GM21381 (cell line): Measurements from ENCODE around the gene FCHO1.
A peak's percentile ranks its signal among the peaks of the same experiment; 100 is the strongest.

Source experiments
- ATAC-seq: cut with Tn5 transposase; IDR thresholded peaks from one replicate; pipeline ENCODE4 v1.9.1; 2021; ENCODE audit warnings: mild to moderate bottlenecking, moderate library complexity; ENCODE audit not compliant: unreplicated experiment

The FCHO1 gene

DNA sequence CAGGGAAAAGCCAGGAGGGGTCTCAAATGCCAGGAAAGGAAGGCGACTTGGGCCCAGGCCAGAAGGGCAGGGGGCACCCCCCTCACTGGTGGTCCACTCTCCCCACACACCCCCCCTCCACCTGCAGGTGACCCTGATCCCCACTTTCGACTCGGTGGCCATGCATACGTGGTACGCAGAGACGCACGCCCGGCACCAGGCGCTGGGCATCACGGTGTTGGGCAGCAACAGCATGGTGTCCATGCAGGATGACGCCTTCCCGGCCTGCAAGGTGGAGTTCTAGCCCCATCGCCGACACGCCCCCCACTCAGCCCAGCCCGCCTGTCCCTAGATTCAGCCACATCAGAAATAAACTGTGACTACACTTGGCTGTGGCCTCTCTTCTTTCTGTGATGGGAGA, 17.1 kb upstream of the FCHO1 start:
- ATAC-seq: no peak

- no peak for ATAC-seq
These were observed 15.9 kb upstream of the FCHO1 start for GRCh38 chr19:17735410-17735809.

- no peak for ATAC-seq
These were observed 13.6 kb upstream of the FCHO1 start for GRCh38 chr19:17737690-17738153.

DNA sequence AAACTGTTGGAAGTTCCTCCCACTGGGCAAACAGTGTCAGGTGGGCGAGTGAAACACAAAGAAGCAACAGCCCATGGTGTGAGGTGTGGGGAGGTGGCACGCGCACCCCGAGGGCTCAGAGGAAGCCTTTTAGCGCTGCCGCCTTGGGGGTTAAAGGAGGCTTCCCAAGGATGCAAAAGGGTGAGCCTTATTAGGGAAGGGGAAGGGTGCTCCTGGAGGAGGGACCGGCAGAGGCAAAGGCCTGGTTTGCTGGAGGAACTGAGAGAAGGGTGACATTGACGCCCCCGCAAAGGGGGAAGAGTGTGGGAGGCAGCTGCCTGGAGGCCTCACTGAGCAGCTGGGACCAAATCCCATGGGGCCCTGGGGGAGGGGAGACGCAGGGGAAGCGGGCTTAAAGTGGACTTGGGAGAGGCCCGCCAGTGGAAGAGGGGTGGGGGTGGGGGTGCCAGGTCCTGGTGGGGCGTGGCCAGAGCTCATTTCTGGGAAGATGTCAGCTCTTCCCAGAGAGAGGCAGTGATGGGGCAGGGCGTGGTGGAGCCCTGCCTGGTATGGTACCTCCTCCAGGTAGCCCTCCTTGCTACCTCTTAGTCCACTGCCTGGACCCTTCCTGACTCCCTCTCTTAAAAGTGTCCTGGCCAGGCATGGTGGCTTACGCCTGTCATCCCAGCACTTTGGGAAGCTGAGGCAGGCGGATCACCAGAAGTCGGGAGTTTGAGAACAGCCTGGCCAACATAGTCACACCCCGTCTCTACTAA, 12.0 kb upstream of the FCHO1 start:
- peak; percentile 66 for ATAC-seq

DNA sequence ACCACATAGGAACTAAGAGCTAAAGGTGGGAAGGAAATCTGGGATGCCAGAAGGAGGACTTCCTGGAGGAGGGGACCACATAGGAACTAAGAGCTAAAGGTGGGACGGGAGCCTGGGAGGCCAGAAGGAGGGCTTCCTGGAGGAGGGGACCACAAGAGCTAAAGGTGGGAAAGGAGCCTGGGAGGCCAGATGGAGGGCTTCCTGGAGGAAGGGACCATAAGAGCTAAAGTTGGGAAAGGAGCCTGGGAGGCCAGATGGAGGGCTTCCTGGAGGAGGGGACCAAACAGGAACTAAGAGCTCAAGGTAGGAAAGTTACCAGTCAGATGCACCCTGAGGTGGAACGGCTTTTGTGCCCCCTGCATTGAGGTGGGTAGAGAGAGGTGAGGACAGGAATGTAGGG, 9.8 kb upstream of the FCHO1 start:
- no peak for ATAC-seq

DNA sequence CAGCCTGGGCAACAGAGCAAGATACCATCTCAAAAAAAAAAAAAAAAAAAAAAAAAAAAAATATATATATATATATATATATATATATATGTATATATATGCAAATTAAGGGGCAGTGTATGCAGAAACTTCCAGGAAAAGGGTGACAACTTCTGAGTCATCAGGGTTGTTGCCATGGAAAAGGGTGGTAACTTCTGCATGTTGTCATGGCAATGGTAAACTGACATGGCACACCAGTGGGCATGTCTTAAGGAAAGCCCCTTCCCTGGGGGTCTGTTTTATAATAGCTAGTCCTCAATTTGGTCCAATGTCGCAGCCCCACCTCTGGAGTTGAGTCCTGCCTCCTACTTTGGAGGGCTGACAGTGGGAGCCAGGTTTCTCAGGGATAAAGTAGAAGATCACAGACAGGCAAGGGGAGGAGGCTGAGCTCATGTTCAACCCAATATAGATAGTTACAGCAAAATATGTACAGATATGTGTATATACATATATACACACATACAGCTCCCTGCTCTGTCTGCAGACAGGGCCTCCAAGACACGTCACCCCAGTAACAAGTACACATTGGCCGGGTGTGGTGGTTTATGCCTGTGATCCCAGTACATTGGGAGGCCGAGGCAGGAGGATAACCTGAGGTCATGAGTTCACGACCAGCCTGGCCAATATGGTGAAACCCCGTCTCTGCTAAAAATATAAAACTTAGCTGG, 7.2 kb upstream of the FCHO1 start:
- no peak for ATAC-seq

- peak; percentile 67 for ATAC-seq
These were observed 3.8 kb upstream of the FCHO1 start for GRCh38 chr19:17747205-17748098.

DNA sequence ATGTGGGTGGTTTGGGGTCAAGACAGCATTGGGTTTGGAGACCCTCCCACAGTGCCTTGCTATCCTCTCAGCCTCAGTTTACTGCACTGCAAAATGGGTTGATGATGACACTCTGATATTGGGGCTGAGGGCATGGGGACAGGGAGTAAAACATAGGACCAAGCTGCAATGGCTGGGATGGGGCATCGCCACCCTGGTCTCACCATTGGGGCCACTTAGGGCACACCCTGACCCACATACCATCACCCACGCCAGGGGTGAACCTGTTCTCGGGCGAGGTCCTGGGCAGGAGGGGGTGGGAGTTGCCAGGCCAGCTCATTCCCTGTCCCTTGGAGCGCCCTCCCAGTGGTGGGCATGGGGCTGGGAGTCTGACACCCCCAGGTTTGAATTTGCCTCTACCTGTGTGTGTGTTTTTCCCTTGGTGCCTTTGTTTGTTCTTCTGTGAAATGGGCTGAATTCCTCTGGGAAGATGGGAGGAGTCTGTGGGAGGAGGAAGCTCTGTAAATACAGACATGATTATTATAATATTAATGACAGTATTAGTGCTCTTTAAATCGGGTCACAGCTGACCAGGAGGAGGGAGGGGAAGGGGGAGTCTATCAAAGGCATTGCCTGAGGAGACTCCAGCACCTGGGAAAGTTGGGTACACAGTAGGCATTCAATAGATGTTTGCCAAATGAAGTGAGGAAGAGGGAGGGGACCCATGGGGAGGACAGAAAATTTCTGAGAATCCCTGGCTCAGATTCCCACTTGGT, 2.2 kb upstream of the FCHO1 start:
- ATAC-seq: no peak

- ATAC-seq: no peak
These were observed 1.4 kb upstream of the FCHO1 start for GRCh38 chr19:17749912-17750317.

DNA sequence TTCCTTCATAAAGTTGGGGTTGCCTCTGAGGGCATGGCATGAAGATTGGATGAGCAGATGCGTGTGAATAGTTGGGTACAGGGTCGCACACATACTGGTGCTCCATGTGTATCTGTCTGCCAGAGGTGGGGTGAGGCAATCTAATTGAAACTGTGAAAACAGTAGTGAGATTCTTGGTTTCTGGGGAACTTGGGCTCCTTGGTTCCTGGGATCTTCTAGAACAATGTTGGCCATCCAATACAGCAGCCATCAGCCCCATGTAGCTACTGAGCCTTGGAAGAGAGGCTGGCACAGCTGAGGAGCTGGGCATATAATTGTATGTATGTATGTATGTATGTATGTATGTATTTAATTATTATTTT, 616 bp downstream of the FCHO1 start:
- ATAC-seq: no peak

GRCh38 chr19:17752865-17753639, 1.8 kb downstream of the FCHO1 start:
- no peak for ATAC-seq

DNA sequence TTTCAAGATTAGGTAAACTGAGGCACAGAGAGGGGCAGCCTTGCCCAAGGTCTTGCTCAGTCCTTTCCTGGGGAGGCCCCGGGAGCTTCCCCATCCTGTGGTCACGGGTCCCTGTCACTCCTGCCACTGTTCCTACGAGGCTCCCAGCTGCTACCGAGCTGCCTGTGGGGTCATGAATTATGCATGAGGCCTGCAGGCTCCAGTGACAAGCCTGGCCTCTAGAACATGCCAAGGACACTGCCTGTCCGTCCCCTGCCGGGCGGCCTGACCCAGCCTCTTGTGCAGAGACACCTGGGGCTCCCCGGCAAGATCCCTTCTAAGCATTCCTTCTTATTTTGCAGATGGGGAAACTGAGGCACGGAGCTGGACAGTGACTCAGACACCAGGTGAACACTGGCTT, 2.7 kb downstream of the FCHO1 start:
- ATAC-seq: no peak

DNA sequence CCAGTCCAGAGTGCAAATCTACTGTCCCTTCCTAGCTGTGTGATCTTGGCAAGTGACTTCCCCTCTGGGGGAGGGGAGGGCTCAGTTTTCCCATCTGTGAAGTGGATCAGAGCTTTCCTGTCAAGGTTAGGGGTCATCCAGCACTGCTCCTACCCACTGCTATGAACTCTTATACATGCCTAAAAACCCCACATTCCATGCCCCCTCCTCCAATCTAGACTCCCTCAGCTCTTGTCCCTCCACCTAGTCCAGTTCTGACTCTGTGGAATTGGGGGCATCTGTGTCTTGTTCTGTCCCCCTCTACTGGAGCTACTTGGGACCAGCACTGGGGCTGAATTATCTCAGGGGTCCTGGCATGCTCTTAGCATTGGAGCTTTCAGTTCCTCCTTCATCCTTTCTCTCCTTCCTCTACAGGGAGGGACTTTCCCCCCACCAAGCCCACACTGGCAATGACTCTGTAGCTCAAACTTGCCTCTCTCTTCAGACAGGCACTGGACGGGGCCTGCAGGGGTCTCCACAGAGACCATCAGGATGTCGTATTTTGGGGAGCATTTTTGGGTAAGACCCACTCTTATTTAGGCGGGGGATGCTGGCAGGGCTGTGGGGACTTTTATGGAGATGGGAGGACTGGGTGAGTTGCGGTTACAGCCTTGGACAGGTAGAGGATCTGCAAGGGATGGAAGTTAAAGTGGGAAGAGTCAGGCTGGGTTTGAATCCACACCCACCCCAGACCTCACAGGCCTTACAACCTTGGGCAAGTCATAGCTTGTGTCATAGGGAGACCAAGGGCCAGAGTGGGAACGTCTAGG, 3.6 kb downstream of the FCHO1 start:
- no peak for ATAC-seq

- no peak for ATAC-seq
These were observed 4.2 kb downstream of the FCHO1 start for GRCh38 chr19:17755443-17755890.

DNA sequence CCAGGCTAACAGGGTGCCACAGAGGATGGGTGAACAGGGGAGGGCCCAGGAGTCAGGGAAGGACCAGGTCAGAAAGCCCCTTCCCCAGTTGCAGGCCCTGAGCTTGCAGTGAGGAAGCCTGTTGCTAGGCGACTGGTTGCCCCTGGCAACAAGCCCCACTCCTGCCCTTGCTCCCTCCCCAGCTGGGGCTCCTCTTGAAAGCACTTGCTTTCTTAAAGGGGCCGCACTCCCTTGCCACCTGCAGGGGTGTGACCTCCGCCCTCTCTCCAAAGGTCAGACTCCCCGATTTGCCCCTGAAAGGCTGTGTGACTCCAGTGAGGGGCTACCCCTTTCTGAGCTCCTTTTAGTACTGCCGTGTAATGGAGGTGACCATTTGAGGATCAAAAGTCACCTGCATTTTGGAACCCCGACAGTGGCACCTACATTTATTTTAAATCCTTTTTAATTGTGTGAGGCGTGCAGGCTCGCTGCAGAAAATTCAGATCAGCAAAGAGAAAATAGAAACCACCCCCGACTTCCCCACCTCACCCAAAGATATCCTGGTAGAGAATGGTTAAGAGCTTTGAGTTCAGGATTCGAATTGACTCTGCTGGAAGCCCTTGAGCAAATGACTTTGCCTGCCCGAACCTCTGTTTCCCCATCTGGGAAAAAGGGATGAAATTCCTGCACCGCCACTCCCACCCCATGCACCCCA, 4.8 kb downstream of the FCHO1 start:
- no peak for ATAC-seq

DNA sequence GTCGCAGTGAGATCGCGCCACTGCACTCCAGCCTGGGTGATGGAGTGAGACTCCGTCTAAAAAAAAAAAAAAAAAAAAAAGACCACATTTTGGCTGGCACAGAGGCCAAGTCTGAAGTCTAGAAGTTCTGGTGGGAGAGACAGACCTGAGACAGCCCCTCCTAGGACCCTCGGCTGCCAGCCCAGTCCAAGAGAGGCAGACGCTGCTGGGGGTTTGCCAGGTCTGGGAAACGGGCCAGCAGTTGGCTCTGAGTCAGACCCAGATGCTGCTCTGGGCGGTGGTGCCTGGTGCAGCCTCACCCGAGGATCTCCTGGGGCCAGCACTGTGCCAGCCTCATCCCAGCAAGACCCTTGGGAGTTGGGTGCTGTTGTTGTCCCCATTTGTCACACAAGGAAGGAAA, 5.8 kb downstream of the FCHO1 start:
- ATAC-seq: no peak

- ATAC-seq: no peak
These were observed 7.2 kb downstream of the FCHO1 start for GRCh38 chr19:17758515-17758914.

DNA sequence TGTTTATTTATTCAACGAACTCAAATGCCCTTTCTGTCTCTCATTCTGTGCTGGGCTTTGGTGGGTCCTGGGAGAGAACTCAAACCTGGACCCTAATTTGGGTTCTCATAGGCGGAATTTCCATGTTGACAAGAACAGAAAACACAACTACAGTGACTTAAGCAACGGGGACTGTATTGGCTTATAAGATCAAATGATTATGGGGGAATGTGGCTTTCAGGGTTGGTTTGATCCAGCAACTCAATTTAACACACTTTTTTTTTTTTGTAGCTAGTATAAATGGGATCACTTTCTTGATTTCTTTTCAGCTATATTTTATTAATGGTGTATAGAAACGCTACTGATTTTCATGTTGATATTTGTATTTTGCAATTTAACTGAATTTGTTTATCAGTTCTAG, 9.9 kb downstream of the FCHO1 start:
- ATAC-seq: no peak
